NCI-H69 (cell line): Measurements from ENCODE around the gene YARS1.
A peak's percentile ranks its signal among the peaks of the same experiment; 100 is the strongest.

Experiments used
- DNase-seq: peaks from one replicate; lab custom pipeline; 2025; lab: John Stamatoyannopoulos, UW

YARS1 gene

DNA sequence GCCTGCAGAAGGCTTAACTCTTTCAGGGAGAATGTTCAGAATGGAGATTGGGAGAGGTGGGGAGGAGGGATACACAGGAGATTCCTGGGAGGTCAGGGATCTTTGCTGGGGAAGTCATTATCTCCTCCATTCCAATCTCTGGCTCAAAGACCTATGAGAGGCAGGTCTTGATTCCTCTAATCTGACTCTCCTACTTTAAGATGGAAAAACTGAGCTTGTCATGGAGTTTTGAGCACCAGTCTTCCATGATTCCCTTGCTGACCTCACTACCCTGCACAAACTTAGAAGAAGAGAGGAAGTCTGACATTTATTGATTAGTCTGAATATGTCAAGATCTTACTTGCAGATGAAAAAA is 73.1 kb downstream of the YARS1 start:
- no peak for DNase-seq

DNA sequence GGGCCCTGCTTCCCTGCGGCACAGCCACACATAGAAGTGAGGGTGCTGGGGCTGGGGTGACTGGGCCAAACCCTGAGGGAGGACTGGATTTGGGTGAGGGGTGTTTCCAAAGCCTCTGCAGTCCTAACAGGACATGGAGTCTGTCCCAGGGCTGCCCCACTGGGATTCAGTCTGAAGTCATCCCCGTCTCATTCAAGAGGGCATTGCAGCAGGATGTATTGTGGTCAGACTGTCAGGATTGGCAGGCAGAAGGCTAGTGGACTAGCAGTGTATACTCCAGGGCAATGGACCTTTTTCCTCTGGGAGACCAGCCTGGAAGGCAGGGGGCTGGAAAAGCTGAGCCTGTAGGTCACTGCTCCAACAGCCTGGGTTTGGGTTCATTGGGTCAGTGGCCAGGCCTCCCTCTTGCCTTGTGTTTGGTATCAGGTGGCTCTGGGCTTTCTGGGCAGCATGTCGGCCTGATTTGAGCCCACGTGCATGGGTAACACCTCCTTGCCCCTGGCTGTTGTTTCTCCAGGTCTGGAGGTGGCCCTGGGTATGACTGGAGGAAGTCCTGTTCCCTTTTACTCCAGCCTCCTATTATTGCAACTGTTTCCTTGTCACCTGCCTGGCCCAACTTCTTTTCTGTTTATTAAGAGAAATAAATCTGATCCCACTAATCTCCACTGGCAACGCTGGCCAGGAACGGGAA is 73.6 kb downstream of the YARS1 start:
- DNase-seq, result no peak

DNA sequence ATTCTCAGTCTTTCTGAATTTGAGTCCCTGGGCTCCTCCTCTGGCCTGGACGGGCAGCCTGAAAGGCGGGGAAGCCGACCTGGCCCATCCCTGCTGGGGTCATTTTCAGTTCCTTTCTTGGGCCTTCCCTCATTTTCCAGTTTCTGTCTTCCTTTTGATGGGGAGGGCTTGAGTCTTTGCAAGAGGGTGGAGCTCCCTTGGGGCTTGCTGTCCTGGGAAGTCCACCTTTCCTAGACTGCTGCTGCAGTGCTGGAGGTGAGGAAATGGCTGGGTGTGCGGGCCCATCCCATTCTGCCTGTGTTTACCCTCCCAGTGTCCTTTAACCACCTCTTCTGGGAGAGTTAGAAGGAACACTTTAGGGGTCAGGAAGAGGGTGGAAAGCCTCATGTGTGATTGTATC is 74.2 kb downstream of the YARS1 start:
- peak; percentile 9 for DNase-seq

DNA sequence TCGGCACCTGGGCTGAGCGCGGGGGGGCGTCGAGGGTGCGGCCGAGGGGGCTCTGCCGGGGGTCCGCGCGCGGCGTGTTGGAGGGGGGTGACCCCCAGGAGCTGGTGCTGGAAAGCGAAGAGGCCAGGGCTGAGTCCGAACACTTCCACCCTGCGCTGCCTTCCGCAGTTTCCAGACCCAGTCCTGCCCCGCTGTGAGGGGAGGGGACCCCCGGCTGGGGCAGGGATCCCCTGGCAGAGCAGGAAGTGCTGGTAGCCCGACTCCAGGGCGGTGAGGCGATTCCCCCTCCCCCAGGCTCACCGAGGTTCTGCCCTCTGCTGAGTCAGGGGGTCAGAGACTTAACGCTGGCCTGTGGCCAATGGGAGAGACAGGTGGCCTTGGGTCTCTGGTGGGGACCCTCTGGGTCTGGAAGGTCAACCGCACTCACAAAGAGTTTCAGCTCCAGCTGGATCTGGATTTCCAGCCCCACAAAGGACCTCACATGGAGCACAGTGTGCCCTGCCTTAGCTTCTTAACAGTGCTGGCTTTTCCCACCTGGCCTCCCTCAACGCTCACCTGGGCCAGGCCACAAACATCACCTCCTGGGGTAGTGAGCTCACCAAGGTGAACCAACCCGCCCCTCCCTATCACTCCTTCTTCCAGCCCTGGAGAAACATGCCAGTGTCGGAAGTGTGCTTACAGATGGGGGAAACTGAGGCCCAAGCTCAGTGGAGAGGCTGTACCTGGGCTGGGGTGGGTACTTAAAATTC is 74.8 kb downstream of the YARS1 start:
- peak; percentile 51 for DNase-seq

DNA sequence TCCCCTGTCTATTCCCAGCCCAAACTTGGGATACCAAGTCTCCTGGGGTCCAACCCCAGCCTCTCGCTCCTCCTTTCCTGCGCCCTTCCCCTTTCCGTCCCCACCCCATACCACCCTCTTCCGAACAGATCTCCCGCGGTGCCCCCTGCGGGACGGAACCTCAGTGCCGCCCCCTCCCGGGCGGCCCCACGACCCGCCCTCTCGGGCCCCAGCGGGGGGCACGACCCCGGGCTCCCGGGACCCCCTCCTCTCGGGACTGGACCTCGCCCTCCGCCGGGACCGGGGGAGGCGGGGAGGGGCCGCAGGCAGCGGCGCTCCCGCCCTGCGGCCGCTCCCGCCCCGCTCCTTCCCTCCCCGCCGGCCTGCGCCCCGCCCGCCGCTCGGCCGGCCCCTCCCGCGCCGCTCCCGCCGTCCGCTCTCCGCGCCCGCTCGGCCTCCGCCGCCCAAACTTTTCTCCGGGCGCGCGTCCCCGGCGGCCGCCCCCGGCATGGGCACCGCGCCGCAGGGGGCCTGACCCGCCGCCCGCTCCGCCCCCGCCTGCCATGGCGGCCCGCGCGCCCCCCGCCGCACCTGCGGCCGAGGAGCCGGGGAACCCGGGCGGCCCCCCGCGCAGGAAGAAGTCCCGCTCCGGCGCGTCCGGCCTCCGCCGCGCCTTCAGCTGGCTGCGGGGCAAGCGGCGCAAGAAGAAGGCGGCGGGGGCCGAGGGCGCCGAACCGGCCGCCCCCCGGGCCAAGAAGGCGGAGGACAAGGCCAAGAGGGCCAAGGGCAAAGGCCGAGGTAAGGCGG is 75.6 kb downstream of the YARS1 start:
- peak; percentile 54 for DNase-seq

DNA sequence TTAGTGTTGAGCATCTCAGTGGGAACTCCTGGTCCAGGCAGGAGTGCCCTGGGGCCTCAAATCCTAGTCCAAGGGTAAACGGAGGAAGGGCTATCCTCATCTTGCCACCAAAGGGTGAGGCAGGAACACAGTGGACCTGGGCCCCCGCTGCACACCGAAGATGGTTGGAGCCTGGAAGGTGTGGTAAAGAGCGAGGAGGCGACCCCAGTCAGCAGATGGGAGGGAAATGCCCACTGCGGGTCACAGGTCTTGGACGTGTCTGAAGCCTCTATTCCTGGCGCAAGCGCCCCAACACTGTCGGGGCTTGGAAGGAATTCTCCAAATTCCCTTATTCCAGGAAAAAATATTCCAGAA is 76.1 kb downstream of the YARS1 start:
- DNase-seq, result no peak

DNA sequence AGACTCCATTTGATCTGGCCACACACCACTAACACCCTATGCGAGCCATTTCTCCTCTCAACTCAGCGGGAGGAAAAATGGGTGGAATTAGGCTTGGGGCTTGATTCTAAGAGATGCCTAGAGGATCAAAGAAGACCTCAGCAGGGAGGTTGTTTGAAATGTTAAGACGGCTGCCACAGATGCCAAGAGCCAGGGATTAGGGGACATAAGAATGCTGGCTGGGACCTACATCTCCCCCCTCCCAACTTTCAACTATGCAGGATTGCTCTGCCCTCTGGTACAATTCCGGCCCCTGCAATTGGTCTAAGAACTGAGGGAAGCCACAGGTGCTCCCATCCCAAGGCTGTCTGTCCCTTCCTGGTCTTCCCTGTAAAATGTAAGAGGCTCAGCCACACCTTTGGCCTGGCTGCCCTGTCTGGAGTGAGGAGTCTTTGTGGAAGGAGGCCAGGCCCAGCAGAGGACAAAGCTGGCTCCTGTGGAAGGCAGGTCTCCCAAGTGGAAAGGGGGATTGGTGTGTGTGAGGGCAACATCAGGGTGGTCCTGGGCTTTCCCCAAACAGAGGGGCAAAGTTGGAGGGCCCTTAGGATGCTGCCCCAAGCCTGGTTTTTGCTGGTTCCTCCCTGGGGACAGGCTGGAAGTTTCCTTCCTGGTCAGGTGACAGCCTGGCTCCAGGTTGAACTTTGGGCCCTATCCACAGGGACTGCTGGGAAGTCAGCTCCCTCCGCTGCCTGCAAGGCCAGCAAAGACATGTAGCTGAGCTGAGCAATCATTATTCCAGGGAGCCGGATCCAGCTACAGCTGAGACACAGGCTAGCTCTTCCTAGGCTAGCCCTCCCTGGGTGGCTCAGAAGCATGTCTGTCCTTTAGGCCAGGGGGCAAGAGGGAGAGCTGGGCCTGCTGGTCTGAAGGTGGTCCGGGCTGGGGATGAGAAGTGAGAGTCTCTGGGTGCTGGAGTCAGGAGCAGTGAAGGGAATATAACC is 80.1 kb downstream of the YARS1 start:
- no peak for DNase-seq

DNA sequence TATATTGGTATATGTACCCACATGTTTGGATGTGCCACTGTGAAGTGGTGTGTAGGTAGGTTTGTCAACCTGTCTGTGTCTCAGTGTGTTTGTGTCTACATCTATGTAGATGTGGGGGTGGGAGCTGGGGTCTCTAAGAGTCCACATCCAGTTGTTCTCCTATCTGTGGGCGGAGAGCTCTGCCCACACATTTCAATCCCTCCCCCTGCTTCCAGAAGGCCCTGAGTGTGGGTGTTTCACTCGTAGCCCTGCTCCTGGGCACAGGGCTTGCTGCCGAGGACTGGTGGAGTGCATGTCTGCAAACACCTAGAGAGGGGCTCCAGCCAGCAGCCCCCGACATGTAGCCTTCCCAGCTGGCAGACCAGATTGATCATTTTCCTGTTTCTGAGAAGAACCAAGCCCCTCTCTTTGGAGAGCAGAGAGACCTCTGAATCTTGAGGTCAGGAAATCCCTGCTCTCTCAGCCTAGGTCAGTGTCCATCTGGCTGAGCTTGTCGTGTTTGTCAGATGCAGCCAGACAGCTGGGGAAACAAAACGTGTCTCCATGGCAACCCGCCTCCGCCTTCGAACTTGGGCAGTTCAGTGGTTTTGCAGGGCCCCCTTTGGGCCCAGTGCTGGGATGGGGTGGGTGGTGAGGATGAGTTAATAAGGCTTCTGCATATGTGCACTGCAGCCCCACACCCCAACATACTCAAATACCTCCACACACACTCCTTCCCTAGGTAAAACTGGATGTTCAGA is 83.4 kb downstream of the YARS1 start:
- no peak for DNase-seq

DNA sequence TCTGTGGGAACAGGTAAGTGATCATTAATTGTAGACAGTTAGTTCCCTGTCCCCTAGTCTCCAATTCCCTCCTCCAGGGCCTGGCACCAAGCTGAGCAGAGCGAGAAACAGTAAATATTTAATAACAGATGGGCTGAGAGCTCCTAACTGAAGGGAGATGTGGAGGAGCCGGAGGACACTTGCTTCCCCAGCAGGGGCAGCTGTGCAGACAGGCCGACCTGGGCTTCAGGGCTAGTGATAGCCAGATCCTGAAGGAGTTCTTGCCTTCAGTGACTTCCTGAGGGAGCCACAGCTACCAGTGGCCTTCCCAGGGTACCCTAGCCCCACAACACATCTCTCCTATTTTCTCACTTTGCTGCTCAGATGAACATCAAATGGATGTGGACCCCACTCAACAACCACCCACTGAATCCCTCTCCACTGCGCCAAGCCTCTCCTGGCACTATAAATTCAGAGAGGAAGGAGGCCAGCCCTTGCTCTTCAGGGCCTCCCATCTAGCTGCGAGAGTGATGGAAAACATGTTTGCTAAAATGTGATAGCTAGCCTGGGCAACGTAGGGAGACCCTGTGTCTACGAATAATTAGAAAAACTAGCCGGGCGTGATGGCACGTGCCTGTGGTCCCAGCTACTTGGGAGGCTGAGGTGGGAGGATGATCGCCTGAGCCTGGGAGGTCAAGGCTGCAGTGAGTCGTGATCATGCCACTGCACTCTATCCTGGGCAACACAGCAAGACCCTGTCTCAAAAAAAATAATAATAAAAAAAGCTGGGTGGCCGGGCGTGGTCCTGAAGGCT is 87.7 kb downstream of the YARS1 start:
- DNase-seq, result peak; percentile 72

DNA sequence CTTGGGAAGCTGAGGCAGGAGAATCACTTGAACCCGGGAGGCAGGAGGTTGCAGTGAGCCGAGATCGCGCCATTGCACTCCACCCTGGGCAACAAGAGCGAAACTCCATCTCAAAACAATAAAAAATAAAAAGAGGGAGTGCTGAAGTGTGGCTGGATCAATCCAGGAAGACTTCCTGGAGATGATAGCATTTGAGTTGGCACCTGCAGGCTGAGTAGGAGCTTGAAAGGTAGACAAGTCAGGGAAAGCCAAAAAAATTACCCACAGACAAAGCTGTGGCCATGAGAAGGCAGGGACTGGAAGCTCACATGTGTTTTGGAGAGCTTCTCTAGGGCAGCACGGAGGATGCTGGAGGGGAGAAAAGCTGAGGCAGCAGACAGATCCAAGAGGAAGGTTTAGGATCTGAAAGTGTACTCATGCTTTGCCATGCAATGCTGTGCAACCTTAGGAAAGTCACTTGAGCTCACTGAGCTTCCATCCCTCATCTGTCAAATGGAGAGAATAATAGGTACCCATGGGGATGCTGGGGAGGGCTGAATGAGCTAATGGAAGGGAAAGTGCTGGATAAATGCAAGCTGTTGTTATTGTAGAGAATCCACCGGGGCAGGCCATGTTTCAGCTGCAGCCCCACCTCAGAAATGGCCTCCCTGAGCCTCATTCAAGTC is 88.6 kb downstream of the YARS1 start:
- DNase-seq, result peak; percentile 46

DNA sequence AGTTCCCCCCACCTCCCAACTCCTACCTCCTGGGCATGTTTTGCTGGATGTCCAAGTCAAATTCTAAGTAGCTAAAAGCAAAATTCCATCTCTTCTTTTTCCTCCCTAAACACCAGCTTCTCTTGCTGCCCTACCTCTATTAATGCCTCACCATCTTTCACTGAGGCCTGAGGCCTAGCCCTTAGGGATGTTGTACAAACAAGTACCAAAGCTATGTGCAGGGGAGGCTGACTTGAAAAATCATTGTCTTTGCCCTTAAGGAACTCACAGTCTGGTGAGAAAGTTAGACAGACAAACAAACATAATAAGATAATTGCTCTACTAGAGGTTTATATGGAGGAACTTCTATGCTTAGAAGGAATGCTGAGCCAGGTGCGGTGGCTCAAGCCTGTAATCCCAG is 89.3 kb downstream of the YARS1 start:
- no peak for DNase-seq

DNA sequence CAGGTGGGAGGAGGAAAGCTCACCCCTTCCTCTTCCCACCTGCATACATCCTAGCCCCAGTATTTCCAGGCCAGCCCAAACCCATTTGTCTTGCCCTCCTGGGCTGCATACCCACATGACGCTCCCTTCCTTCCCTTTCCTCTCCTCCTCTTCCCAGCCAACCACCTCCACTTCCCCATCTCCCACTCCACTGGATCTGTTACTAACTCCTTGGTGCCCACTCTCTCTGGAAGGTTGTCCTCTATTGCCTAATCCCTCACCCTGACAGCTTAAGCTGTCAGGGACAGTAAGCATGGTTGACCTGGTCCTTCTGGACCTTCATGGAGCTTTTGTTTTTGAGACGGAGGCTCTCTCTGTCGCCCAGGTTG is 91.6 kb downstream of the YARS1 start:
- no peak for DNase-seq
